PC-9 (cell line): ENCODE data around the gene PITPNM1.

Experiments
- EZH2 ChIP-seq: fragments of 200-600 bp; sonication (generic); IDR thresholded peaks from 2 replicates; pipeline ENCODE4 v1.8.0; 2017; ENCODE audit warnings: antibody characterized with exemption, low read depth
- TF ChIP-seq, protein P1 (sequence below): fragments of 200-600 bp; sonication (generic); conservative IDR thresholded peaks from 2 replicates; pipeline ENCODE4 v1.6.1; 2017; ENCODE audit warnings: mixed run types, antibody characterized with exemption, mild to moderate bottlenecking, moderate library complexity

DNA sequence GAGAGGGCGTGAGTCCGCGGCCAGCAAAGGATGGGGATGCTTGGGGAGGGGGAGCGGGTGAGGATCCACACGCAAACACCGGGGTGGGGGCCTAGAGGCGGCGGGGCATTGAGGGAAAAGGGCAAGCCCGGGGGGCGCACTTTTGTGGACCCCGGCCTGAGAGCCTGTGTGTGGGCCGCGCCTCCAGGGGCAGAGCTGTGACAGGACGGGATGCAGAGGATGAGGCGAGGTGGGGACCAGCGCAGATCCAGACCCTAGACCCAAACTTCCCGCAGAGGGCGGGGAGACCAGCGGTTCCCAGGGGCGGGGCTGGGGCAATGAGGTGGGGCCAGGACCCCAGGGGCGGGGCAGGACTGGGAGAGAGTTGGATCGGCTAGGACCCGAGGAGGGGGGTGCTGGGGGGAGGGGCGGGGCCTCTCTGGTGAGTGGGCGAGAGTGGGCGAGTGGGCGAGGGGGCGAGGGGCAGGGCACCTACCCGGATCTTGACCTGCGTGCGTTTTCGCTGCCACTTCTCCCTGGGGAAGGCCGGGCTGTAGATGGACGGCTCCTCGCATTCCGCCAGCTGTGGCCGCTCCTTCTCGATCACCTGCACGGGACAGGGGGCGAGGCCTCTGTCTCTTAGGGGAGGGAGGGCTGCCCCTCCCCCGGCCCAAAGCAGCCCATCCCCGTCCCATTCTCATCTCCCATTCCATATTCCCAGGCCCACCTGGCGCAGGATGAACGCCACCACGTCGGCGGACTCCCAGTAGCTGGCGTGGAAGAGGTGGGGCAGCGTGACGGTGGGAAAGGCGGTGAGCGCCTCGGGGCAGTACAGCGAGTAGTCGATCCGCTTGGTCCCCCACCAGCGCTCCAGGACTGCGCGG is 10.6 kb downstream of the PITPNM1 start:
- TF ChIP-seq EZH2 = no peak
- TF ChIP-seq, protein P1, sequence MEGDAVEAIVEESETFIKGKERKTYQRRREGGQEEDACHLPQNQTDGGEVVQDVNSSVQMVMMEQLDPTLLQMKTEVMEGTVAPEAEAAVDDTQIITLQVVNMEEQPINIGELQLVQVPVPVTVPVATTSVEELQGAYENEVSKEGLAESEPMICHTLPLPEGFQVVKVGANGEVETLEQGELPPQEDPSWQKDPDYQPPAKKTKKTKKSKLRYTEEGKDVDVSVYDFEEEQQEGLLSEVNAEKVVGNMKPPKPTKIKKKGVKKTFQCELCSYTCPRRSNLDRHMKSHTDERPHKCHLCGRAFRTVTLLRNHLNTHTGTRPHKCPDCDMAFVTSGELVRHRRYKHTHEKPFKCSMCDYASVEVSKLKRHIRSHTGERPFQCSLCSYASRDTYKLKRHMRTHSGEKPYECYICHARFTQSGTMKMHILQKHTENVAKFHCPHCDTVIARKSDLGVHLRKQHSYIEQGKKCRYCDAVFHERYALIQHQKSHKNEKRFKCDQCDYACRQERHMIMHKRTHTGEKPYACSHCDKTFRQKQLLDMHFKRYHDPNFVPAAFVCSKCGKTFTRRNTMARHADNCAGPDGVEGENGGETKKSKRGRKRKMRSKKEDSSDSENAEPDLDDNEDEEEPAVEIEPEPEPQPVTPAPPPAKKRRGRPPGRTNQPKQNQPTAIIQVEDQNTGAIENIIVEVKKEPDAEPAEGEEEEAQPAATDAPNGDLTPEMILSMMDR = no peak
